Testis (tissue), 3 donors: ENCODE measurements around the gene OR3A2. TPM values are rescaled to one million over a fixed set of nuclear protein-coding genes. Genes with fewer than 3 reads are reported as not detected.

Experiments
- DNase-seq: peaks from one replicate; pipeline ENCODE4 v3.0.0-alpha.2; 2019
- H3K27ac ChIP-seq, 2 donors: fragments of 200-600 bp; sonication (generic); one replicate each; pipeline ENCODE4 v1.5.1; 2019
- H3K27me3 ChIP-seq: fragments of 200-600 bp; sonication (generic); one replicate; pipeline ENCODE4 v1.5.1; 2019
- H3K36me3 ChIP-seq: fragments of 200-600 bp; sonication (generic); one replicate; pipeline ENCODE4 v1.5.1; 2017; ENCODE audit warnings: low read depth; ENCODE audit errors: missing control alignments
- H3K4me1 ChIP-seq: fragments of 200-600 bp; sonication (generic); one replicate; pipeline ENCODE4 v1.5.1; 2019
- H3K4me3 ChIP-seq, 2 donors: fragments of 200-600 bp; sonication (generic); one replicate each; pipeline ENCODE4 v1.5.1; 2017 to 2019
- H3K9me3 ChIP-seq: fragments of 200-600 bp; sonication (generic); one replicate; pipeline ENCODE4 v1.5.1; 2017
- CTCF ChIP-seq, 3 experiments: fragments of 450-650 bp in 2 of 3; fragments of 200-600 bp in 1 of 3; sonication (generic) in 1 of 3; IDR thresholded peaks; one replicate each; pipeline ENCODE4 v1.5.1; 2016 to 2019; ENCODE audit warnings: antibody characterized with exemption in 3 of 3, mild to moderate bottlenecking in 2 of 3, moderate library complexity in 1 of 3
- POLR2A ChIP-seq: fragments of 450-650 bp; IDR thresholded peaks from one replicate; pipeline ENCODE4 v1.6.1; 2017; ENCODE audit warnings: antibody characterized with exemption, mild to moderate bottlenecking, moderate library complexity
- WGBS, 2 donors: methylation state at CpG; one replicate each; pipeline ENCODE4 v1.1.5; 2018; 5-methylcytosine and 5-hydroxymethylcytosine counted together
- intact Hi-C: fragments of 100-400 bp; cut with DNase I; formaldehyde crosslinking; loops from one replicate; pipeline ENCODE4 v1.15.1; 2023; ENCODE audit warnings: low total_unique reads
- polyA plus RNA-seq: library from polyadenylated mRNA; stranded (reverse); fragments of 350-450 nt; fragmentation: Illumina TruSeq; extraction: RNeasy Lipid Tissue Mini Kit (QIAGEN cat#74804); gene quantifications from one replicate; pipeline ENCODE4 v1.2.3, GENCODE V29; 2014; ENCODE audit warnings: low read depth, low replicate concordance; ENCODE audit not compliant: insufficient read depth
- total RNA-seq, 2 donors: library from RNA; depleted of rRNA; stranded (reverse); fragments of >200 nt; gene quantifications; one replicate each; pipeline ENCODE4 v1.2.3, GENCODE V29; 2016

The OR3A2 gene
- total and polyA plus RNA-seq, 3 donors from 2014 or later, result 5.3 to 27.4 (median 22.7) TPM

GRCh38 chr17:3282901-3283300, 103.2 kb downstream of the OR3A2 start:
- WGBS, 2 donors, result 87 to 91% methylated on average over 1 of the region's 1 CpG

GRCh38 chr17:3276126-3276525, 110.0 kb downstream of the OR3A2 start:
- H3K27me3 ChIP-seq, result no peaks in the 10 kb centered on the region
- intact Hi-C loops, result no loop called here
- H3K4me3 ChIP-seq, result no peak overlapping the region
- WGBS, 2 donors, result 74 to 81% methylated on average over 4 of the region's 4 CpGs
- no peaks in the 10 kb centered on the region for H3K36me3 ChIP-seq
- H3K27ac ChIP-seq, result no peak overlapping the region
- TF ChIP-seq CTCF (IDR thresholded peaks at IDR 0.05), result no peak
- TF ChIP-seq POLR2A, result no peak
- H3K4me1 ChIP-seq, result no peaks in the 10 kb centered on the region
- DNase-seq, result no peak
- H3K9me3 ChIP-seq, result no peaks in the 10 kb centered on the region

More at GRCh38 chr17:3282901-3283300, 103.2 kb downstream of the OR3A2 start:
- no peaks in the 10 kb centered on the region for H3K4me1 ChIP-seq
- H3K9me3 ChIP-seq, result no peaks in the 10 kb centered on the region
- no peaks in the 10 kb centered on the region for H3K36me3 ChIP-seq
- no peak for DNase-seq
- no peaks in the 10 kb centered on the region for H3K27me3 ChIP-seq
- intact Hi-C loops, result no loop called here
- no peak for TF ChIP-seq POLR2A
- no peak overlapping the region for H3K27ac ChIP-seq
- H3K4me3 ChIP-seq, result no peak overlapping the region

- 88 to 91% methylated on average over 5 of the region's 5 CpGs for WGBS, 2 donors
- TF ChIP-seq CTCF (IDR thresholded peaks at IDR 0.05) (no peak), POLR2A (no peak)
- H3K36me3 ChIP-seq, result no peaks in the 10 kb centered on the region
- H3K27me3 ChIP-seq, result no peaks in the 10 kb centered on the region
- intact Hi-C loops, result no loop called here
- H3K4me1 ChIP-seq, result no peaks in the 10 kb centered on the region
- no peaks in the 10 kb centered on the region for H3K9me3 ChIP-seq
- DNase-seq, result no peak
- no peak overlapping the region for H3K4me3 ChIP-seq
- no peak overlapping the region for H3K27ac ChIP-seq
These were observed 114.8 kb downstream of the OR3A2 start for GRCh38 chr17:3271072-3271848.

- intact Hi-C loops, result no loop called here
- no peaks in the 10 kb centered on the region for H3K36me3 ChIP-seq
- no peaks in the 10 kb centered on the region for H3K4me1 ChIP-seq
- whole genome bisulfite sequencing, 2 donors, result 76 to 80% methylated on average over 13 of the region's 13 CpGs
- no peaks in the 10 kb centered on the region for H3K27me3 ChIP-seq
- TF ChIP-seq POLR2A, result no peak
- no peak for TF ChIP-seq CTCF (IDR thresholded peaks at IDR 0.05)
- no peak overlapping the region for H3K4me3 ChIP-seq
- no peak overlapping the region for H3K27ac ChIP-seq
- no peak for DNase-seq
- no peaks in the 10 kb centered on the region for H3K9me3 ChIP-seq
These were observed 125.5 kb downstream of the OR3A2 start for GRCh38 chr17:3260600-3260999.

- no peaks in the 10 kb centered on the region for H3K36me3 ChIP-seq
- TF ChIP-seq CTCF (IDR thresholded peaks at IDR 0.05) (no peak), POLR2A (no peak)
- DNase-seq, result no peak
- H3K27ac ChIP-seq, result no peak overlapping the region
- WGBS, 2 donors, result 71 to 92% methylated on average over 1 of the region's 1 CpG
- H3K4me1 ChIP-seq, result no peaks in the 10 kb centered on the region
- no peaks in the 10 kb centered on the region for H3K27me3 ChIP-seq
- H3K9me3 ChIP-seq, result no peaks in the 10 kb centered on the region
- H3K4me3 ChIP-seq, result no peak overlapping the region
- intact Hi-C loops, result no loop called here
These were observed 125.9 kb downstream of the OR3A2 start for GRCh38 chr17:3260163-3260562.
